SK-N-SH treated with all-trans-retinoic acid at 6 μM for 48 hours (cell line): ENCODE measurements around the gene BLMH.

ENCODE experiments used
- ATAC-seq: fragments of 200-7000 bp; cut with Tn5 transposase; 3 replicates; pipeline ENCODE4 v1.9.1; 2020; ENCODE audit warnings: mild to moderate bottlenecking, moderate library complexity
- ARNTL ChIP-seq: fragments of 450-650 bp; formaldehyde crosslinking; IDR thresholded peaks from 2 replicates; pipeline ENCODE4 v1.5.0; 2020; ENCODE audit warnings: low read depth, mild to moderate bottlenecking, moderate library complexity, borderline replicate concordance
- BACH2 ChIP-seq: fragments of 250-450 bp; sonication (Bioruptor Pico); IDR thresholded peaks from 2 replicates; pipeline ENCODE4 v1.9.0; 2021; ENCODE audit warnings: mild to moderate bottlenecking, borderline replicate concordance
- CSDC2 ChIP-seq: fragments of 250-450 bp; sonication (Bioruptor Pico); IDR thresholded peaks from 2 replicates; pipeline ENCODE4 v1.5.0; 2020; ENCODE audit warnings: mild to moderate bottlenecking, moderate library complexity
- CSRNP3 ChIP-seq: fragments of 250-450 bp; sonication (Bioruptor Pico); IDR thresholded peaks from 2 replicates; pipeline ENCODE4 v1.5.1; 2021; ENCODE audit warnings: mild to moderate bottlenecking, moderate library complexity
- ESRRG ChIP-seq: fragments of 250-450 bp; sonication (Bioruptor Pico); IDR thresholded peaks from 2 replicates; pipeline ENCODE4 v1.6.1; 2021; ENCODE audit warnings: mild to moderate bottlenecking
- GLIS3 ChIP-seq: fragments of 250-450 bp; sonication (Bioruptor Pico); IDR thresholded peaks from 2 replicates; pipeline ENCODE4 v1.5.0; 2020; ENCODE audit warnings: mild to moderate bottlenecking, moderate library complexity
- ISL1 ChIP-seq: fragments of 250-450 bp; sonication (Bioruptor Pico); IDR thresholded peaks from 2 replicates; pipeline ENCODE4 v2.1.2; 2022; ENCODE audit warnings: mild to moderate bottlenecking, moderate library complexity
- OSR1 ChIP-seq: fragments of 250-450 bp; sonication (Bioruptor Pico); IDR thresholded peaks from 2 replicates; pipeline ENCODE4 v1.8.0; 2022; ENCODE audit warnings: moderate library complexity, mild to moderate bottlenecking, inconsistent platforms
- PATZ1 ChIP-seq: fragments of 250-450 bp; sonication (Bioruptor Pico); IDR thresholded peaks from 2 replicates; pipeline ENCODE4 v1.8.0; 2020; ENCODE audit warnings: mild to moderate bottlenecking, moderate library complexity, borderline replicate concordance
- PPARA ChIP-seq: fragments of 250-450 bp; sonication (Bioruptor Pico); IDR thresholded peaks from 2 replicates; pipeline ENCODE4 v1.5.0; 2020; ENCODE audit warnings: mild to moderate bottlenecking, borderline replicate concordance
- RARB ChIP-seq: fragments of 250-450 bp; sonication (Bioruptor Pico); IDR thresholded peaks from 2 replicates; pipeline ENCODE4 v1.8.0; 2021; ENCODE audit warnings: mild to moderate bottlenecking, moderate library complexity
- SNAI2 ChIP-seq: fragments of 250-450 bp; sonication (Bioruptor Pico); IDR thresholded peaks from 2 replicates; pipeline ENCODE4 v1.5.0; 2020; ENCODE audit warnings: mild to moderate bottlenecking, moderate library complexity
- TCF4 ChIP-seq: fragments of 250-450 bp; sonication (Bioruptor Pico); IDR thresholded peaks from 2 replicates; pipeline ENCODE4 v1.8.0; 2021; ENCODE audit warnings: mild to moderate bottlenecking, moderate library complexity, borderline replicate concordance
- TOX ChIP-seq: fragments of 250-450 bp; sonication (Bioruptor Pico); IDR thresholded peaks from 2 replicates; pipeline ENCODE4 v1.8.0; 2021; ENCODE audit warnings: mild to moderate bottlenecking, moderate library complexity, borderline replicate concordance
- ZC3H10 ChIP-seq: fragments of 250-450 bp; sonication (Bioruptor Pico); IDR thresholded peaks from 2 replicates; pipeline ENCODE4 v1.5.1; 2021; ENCODE audit warnings: mild to moderate bottlenecking, moderate library complexity
- ZFP3 ChIP-seq: fragments of 250-450 bp; sonication (Bioruptor Pico); IDR thresholded peaks from 2 replicates; pipeline ENCODE4 v1.5.0; 2020; ENCODE audit warnings: mild to moderate bottlenecking, moderate library complexity
- ZFP30 ChIP-seq: fragments of 450-650 bp; formaldehyde crosslinking; IDR thresholded peaks from 2 replicates; pipeline ENCODE4 v1.5.0; 2022; ENCODE audit warnings: mild to moderate bottlenecking, moderate library complexity
- ZNF565 ChIP-seq: fragments of 450-650 bp; formaldehyde crosslinking; conservative IDR thresholded peaks from 2 replicates; pipeline ENCODE4 v1.5.0; 2020; ENCODE audit warnings: low read depth, mild to moderate bottlenecking, moderate library complexity
- ZNF70 ChIP-seq: fragments of 450-650 bp; formaldehyde crosslinking; IDR thresholded peaks from 2 replicates; pipeline ENCODE4 v1.5.0; 2020; ENCODE audit warnings: mild to moderate bottlenecking, moderate library complexity
- ZNF8 ChIP-seq: fragments of 450-650 bp; formaldehyde crosslinking; IDR thresholded peaks from 2 replicates; pipeline ENCODE4 v1.5.0; 2020; ENCODE audit warnings: mild to moderate bottlenecking, moderate library complexity
- TF ChIP-seq, protein P1 (sequence below): fragments of 250-450 bp; sonication (Bioruptor Pico); IDR thresholded peaks from 2 replicates; pipeline ENCODE4 v1.8.0; 2021; ENCODE audit warnings: low read depth, mild to moderate bottlenecking, moderate library complexity, borderline replicate concordance
- TF ChIP-seq, protein P2 (sequence below): fragments of 250-450 bp; sonication (Bioruptor Pico); IDR thresholded peaks from 2 replicates; pipeline ENCODE4 v1.5.0; 2020; ENCODE audit warnings: mild to moderate bottlenecking, moderate library complexity
- TF ChIP-seq, protein P3 (sequence below): fragments of 250-450 bp; sonication (Bioruptor Pico); IDR thresholded peaks from 2 replicates; pipeline ENCODE4 v1.5.1; 2020; ENCODE audit warnings: low read depth, mild to moderate bottlenecking, moderate library complexity

BLMH gene

DNA sequence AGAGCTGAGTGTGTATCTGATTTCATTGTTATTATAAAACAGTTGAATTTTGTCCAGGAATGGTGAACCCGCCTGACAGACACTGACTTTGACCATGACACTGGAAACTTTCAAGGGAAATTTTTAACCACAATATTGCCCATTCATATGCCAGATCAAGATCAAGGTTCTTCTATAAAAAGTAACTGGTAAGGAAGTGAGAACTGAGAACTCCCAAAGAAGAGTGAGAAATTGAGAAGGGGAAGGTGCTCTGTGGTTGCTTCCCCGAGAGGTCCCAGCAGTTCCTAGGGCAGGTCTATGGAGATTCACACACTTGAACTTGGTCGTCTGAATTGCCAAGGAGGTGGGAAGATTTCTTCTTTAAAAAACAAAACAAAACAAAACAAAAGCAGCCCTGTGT lies 83.5 kb downstream of the BLMH start:
- ATAC-seq, result no peak
- TF ChIP-seq ZNF70 (CRISPR knock-in tag), result no peak
- TF ChIP-seq, protein P1, sequence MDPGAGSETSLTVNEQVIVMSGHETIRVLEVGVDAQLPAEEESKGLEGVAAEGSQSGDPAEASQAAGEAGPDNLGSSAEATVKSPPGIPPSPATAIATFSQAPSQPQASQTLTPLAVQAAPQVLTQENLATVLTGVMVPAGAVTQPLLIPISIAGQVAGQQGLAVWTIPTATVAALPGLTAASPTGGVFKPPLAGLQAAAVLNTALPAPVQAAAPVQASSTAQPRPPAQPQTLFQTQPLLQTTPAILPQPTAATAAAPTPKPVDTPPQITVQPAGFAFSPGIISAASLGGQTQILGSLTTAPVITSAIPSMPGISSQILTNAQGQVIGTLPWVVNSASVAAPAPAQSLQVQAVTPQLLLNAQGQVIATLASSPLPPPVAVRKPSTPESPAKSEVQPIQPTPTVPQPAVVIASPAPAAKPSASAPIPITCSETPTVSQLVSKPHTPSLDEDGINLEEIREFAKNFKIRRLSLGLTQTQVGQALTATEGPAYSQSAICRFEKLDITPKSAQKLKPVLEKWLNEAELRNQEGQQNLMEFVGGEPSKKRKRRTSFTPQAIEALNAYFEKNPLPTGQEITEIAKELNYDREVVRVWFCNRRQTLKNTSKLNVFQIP, result no peak
- TF ChIP-seq ISL1, result no peak
- no peak for TF ChIP-seq OSR1
- TF ChIP-seq SNAI2 (CRISPR knock-in tag), result no peak
- no peak for TF ChIP-seq PPARA (CRISPR knock-in tag)
- no peak for TF ChIP-seq TCF4 (CRISPR knock-in tag)
- no peak for TF ChIP-seq RARB (CRISPR knock-in tag)
- no peak for TF ChIP-seq ZNF8 (CRISPR knock-in tag)
- TF ChIP-seq PATZ1 (CRISPR knock-in tag), result no peak
- no peak for TF ChIP-seq ZFP30 (CRISPR knock-in tag)
- TF ChIP-seq, protein P2, sequence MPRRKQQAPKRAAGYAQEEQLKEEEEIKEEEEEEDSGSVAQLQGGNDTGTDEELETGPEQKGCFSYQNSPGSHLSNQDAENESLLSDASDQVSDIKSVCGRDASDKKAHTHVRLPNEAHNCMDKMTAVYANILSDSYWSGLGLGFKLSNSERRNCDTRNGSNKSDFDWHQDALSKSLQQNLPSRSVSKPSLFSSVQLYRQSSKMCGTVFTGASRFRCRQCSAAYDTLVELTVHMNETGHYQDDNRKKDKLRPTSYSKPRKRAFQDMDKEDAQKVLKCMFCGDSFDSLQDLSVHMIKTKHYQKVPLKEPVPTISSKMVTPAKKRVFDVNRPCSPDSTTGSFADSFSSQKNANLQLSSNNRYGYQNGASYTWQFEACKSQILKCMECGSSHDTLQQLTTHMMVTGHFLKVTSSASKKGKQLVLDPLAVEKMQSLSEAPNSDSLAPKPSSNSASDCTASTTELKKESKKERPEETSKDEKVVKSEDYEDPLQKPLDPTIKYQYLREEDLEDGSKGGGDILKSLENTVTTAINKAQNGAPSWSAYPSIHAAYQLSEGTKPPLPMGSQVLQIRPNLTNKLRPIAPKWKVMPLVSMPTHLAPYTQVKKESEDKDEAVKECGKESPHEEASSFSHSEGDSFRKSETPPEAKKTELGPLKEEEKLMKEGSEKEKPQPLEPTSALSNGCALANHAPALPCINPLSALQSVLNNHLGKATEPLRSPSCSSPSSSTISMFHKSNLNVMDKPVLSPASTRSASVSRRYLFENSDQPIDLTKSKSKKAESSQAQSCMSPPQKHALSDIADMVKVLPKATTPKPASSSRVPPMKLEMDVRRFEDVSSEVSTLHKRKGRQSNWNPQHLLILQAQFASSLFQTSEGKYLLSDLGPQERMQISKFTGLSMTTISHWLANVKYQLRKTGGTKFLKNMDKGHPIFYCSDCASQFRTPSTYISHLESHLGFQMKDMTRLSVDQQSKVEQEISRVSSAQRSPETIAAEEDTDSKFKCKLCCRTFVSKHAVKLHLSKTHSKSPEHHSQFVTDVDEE (CRISPR knock-in tag), result no peak
- no peak for TF ChIP-seq GLIS3 (CRISPR knock-in tag)
- TF ChIP-seq BACH2, result no peak
- no peak for TF ChIP-seq CSDC2 (CRISPR knock-in tag)
- TF ChIP-seq, protein P3, sequence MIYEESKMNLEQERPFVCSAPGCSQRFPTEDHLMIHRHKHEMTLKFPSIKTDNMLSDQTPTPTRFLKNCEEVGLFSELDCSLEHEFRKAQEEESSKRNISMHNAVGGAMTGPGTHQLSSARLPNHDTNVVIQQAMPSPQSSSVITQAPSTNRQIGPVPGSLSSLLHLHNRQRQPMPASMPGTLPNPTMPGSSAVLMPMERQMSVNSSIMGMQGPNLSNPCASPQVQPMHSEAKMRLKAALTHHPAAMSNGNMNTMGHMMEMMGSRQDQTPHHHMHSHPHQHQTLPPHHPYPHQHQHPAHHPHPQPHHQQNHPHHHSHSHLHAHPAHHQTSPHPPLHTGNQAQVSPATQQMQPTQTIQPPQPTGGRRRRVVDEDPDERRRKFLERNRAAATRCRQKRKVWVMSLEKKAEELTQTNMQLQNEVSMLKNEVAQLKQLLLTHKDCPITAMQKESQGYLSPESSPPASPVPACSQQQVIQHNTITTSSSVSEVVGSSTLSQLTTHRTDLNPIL (CRISPR knock-in tag), result no peak
- TF ChIP-seq TOX (CRISPR knock-in tag), result no peak

- no peak for TF ChIP-seq PATZ1 (CRISPR knock-in tag)
- no peak for TF ChIP-seq ZFP3 (CRISPR knock-in tag)
- ATAC-seq, result no peak
Observed at GRCh38 chr17:30207655-30208054, 84.1 kb downstream of the BLMH start.

DNA sequence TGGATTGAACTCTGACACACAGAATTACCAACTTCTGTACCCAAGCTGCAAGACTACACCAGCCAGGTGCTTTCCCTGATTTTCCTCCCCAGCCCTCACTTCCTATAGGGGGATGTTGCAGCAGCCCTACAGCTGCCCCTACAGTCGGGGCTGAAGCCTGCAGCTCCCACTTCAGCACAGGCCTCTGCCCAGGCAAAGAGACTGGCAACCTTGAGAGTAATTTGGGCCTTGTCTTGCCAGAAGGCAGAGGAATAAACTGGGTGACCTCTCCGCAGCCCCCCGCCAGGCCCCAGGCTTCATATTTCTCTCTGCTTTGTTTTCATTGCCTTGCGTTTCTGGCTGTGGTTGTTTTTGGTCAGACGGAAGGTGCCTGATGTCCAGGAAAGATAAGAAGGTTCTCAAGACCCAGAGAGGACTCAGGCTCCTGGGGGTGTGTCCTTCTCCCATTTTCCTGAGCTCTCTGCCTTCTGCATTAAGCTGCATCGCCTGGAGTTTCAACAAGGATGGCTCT lies 88.2 kb downstream of the BLMH start:
- ATAC-seq, result no peak
- TF ChIP-seq ZFP3 (CRISPR knock-in tag), result no peak
- no peak for TF ChIP-seq BACH2
- TF ChIP-seq TCF4 (CRISPR knock-in tag), result no peak
- TF ChIP-seq ZC3H10, result no peak
- TF ChIP-seq PPARA (CRISPR knock-in tag), result no peak
- no peak for TF ChIP-seq RARB (CRISPR knock-in tag)
- no peak for TF ChIP-seq PATZ1 (CRISPR knock-in tag)
- no peak for TF ChIP-seq CSRNP3 (CRISPR knock-in tag)
- no peak for TF ChIP-seq ESRRG (CRISPR knock-in tag)
- TF ChIP-seq, protein P1, result no peak
- TF ChIP-seq TOX (CRISPR knock-in tag), result no peak
- TF ChIP-seq ZNF70 (CRISPR knock-in tag), result no peak
- no peak for TF ChIP-seq GLIS3 (CRISPR knock-in tag)
- no peak for TF ChIP-seq ZNF8 (CRISPR knock-in tag)
- no peak for TF ChIP-seq ZNF565 (CRISPR knock-in tag)
- no peak for TF ChIP-seq CSDC2 (CRISPR knock-in tag)
- TF ChIP-seq ARNTL (CRISPR knock-in tag), result no peak
